ENCODE data around the gene GNPDA2.

GNPDA2 gene

DNA sequence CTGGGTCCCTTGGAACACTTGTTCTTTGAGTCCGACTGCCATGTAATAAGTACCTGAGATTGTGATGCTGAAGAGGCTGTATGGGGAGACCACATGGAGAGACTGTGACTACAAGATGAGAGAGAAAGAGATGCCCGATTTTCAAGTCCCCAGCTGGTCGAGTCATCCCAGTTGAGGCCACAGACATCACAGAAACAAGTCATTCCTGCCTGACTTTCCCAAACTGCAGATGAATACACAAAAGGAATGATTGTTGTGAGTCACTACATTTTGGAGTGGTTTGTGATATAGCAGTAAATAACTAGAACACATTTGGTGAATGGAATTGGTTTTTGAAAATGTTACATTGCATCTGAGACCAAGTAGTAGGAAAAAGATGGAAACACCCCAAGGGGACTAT is 66.0 kb downstream of the GNPDA2 start:
- H3K9me3 ChIP-seq (ENCODE audit: control insufficient read depth in 1 of 2, low read length in 2 of 2), result no peaks in the 10 kb centered on the region
- H3K27me3 ChIP-seq (ENCODE audit: low read depth, low read length), result no peaks in the 10 kb centered on the region
- H3K36me3 ChIP-seq (ENCODE audit: control insufficient read depth in 1 of 2, insufficient read depth in 2 of 2, low read length in 2 of 2), result no peaks in the 10 kb centered on the region
- no peak overlapping the region for H3K4me3 ChIP-seq (ENCODE audit: low read depth in 1 of 2, low read length in 2 of 2)
- no peak overlapping the region for H3K27ac ChIP-seq (ENCODE audit: low read length)
- no peaks in the 10 kb centered on the region for H3K4me1 ChIP-seq (ENCODE audit: control insufficient read depth in 1 of 2, insufficient read depth in 2 of 2, low read length in 2 of 2)

DNA sequence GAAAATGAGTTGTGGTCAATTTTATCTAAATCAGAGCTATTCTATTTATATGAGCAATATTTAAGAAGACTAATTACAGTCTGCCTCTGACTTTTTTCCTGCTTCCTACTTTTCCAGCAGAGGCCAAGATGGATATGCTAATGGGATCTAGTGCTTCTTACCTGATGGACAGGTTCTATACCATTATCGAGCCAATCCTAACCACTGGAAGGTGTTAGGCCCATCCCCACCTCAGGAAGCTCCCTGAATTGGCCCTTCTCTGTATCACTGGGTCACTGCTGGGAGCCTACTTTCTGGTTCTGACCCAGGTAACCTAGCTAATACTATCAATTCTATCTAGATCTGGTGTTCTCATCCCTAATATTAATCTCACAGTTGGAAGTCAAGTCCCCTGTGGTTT is 74.4 kb downstream of the GNPDA2 start:
- Histone ChIP-seq H3K27ac (ENCODE audit: low read length) (no peak overlapping the region), H3K9me3 (ENCODE audit: control insufficient read depth in 1 of 2, low read length in 2 of 2) (no peaks in the 10 kb centered on the region), H3K27me3 (ENCODE audit: low read depth, low read length) (no peaks in the 10 kb centered on the region), H3K4me3 (ENCODE audit: low read depth in 1 of 2, low read length in 2 of 2) (no peak overlapping the region), H3K4me1 (ENCODE audit: control insufficient read depth in 1 of 2, insufficient read depth in 2 of 2, low read length in 2 of 2) (no peaks in the 10 kb centered on the region), H3K36me3 (ENCODE audit: control insufficient read depth in 1 of 2, insufficient read depth in 2 of 2, low read length in 2 of 2) (no peaks in the 10 kb centered on the region)
